NB4 (cell line): Measurements from ENCODE around the gene UNC45A.

ENCODE experiments used
- DNase-seq: peaks from one replicate; pipeline ENCODE4 v3.0.0; 2010; ENCODE audit warnings: low read depth
- H3K4me3 ChIP-seq: one replicate; pipeline ENCODE4 v1.5.1; 2011; ENCODE audit warnings: mild to moderate bottlenecking, low read depth, low read length, moderate library complexity
- MYC ChIP-seq: IDR thresholded peaks from 2 replicates; pipeline ENCODE4 v1.6.1; 2011; ENCODE audit warnings: low read depth, low read length
- POLR2A ChIP-seq: IDR thresholded peaks from 2 replicates; pipeline ENCODE4 v1.6.1; 2011; ENCODE audit warnings: mild to moderate bottlenecking; ENCODE audit not compliant: insufficient read length; ENCODE audit errors: extremely low read depth
- TF ChIP-seq, protein P1 (sequence below): IDR thresholded peaks from one replicate; pipeline ENCODE4 v1.5.1; 2012; ENCODE audit warnings: low read depth, low read length
- TF ChIP-seq, protein P2 (sequence below): IDR thresholded peaks from 2 replicates; pipeline ENCODE4 v1.6.1; 2011; ENCODE audit warnings: low read depth, low read length

The UNC45A gene

DNA sequence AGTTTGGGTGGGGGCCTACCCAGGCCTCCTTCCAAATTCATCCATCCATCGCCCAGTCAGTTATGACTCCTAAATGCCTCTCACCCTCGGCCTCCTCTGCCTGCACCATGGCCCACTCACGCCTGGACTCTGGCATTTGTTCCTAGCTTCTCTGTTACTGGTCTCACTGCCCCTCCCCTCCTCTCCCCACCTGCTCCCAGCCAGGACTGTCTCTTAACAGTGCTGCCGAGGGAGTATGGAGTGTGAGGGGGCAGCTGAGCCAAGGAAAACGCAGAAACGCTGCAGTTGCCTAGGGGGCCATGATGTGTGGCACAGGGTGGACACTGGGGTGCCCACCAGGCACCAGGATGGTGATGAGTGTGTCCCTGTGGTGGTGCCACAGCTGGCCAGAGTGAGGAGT, 22.7 kb downstream of the UNC45A start:
- no peak for TF ChIP-seq MYC
- TF ChIP-seq POLR2A, result no peak
- TF ChIP-seq, protein P1, sequence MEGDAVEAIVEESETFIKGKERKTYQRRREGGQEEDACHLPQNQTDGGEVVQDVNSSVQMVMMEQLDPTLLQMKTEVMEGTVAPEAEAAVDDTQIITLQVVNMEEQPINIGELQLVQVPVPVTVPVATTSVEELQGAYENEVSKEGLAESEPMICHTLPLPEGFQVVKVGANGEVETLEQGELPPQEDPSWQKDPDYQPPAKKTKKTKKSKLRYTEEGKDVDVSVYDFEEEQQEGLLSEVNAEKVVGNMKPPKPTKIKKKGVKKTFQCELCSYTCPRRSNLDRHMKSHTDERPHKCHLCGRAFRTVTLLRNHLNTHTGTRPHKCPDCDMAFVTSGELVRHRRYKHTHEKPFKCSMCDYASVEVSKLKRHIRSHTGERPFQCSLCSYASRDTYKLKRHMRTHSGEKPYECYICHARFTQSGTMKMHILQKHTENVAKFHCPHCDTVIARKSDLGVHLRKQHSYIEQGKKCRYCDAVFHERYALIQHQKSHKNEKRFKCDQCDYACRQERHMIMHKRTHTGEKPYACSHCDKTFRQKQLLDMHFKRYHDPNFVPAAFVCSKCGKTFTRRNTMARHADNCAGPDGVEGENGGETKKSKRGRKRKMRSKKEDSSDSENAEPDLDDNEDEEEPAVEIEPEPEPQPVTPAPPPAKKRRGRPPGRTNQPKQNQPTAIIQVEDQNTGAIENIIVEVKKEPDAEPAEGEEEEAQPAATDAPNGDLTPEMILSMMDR, result no peak
- TF ChIP-seq, protein P2, sequence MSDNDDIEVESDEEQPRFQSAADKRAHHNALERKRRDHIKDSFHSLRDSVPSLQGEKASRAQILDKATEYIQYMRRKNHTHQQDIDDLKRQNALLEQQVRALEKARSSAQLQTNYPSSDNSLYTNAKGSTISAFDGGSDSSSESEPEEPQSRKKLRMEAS, result no peak
- DNase-seq, result no peak
- no peak overlapping the region for H3K4me3 ChIP-seq

GRCh38 chr15:90959028-90959595, 24.0 kb downstream of the UNC45A start:
- TF ChIP-seq, protein P1, result no peak
- TF ChIP-seq POLR2A (no peak), MYC (no peak)
- TF ChIP-seq, protein P2, result no peak
- H3K4me3 ChIP-seq, result no peak overlapping the region
- DNase-seq, result no peak

DNA sequence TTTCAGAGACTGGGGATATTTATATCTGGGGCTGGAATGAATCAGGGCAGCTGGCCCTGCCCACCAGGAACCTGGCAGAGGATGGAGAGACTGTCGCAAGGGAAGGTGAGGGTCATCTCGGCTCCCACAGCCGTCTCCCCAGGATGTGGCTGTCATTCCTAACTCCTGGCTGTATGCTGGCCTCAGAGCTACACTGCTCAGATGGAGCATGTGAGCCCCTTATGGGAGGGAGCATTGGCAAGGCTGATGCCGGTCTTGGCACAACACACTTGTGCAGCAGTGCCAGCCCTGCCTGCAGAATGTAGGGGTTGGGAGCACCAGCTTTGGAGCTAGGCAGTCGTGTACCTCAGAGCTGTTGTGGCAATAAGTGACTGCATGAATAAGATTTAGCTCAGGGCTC, 24.8 kb downstream of the UNC45A start:
- TF ChIP-seq POLR2A (no peak), MYC (no peak)
- TF ChIP-seq, protein P1, result no peak
- TF ChIP-seq, protein P2, result no peak
- DNase-seq, result no peak
- no peak overlapping the region for H3K4me3 ChIP-seq

- TF ChIP-seq, protein P2, result no peak
- TF ChIP-seq MYC (no peak), POLR2A (no peak)
- TF ChIP-seq, protein P1, result no peak
- no peak overlapping the region for H3K4me3 ChIP-seq
- no peak for DNase-seq
Measured at GRCh38 chr15:90960298-90961091, 25.4 kb downstream of the UNC45A start.

DNA sequence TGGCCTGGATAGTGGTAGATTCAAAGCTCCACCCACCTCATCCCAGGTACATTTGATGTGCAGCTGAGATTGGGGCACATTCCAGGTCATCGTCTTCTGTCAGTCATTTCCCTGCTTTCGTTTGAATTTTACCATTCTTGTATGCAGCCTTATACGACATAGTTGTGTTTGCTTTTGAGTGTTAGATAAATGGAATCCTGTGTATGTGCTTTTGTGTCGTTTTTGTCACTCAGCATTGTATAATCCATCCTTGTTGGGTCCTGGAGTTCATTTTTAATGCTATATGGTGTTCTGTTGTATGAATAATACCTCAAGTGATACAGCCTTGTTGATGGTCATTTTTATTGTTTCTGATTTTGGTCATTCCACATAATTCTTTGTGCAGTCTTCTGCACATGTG, 26.9 kb downstream of the UNC45A start:
- DNase-seq, result no peak
- H3K4me3 ChIP-seq, result no peak overlapping the region
- TF ChIP-seq POLR2A (no peak), MYC (no peak)
- TF ChIP-seq, protein P1, result no peak
- TF ChIP-seq, protein P2, result no peak
